Activated CD8-positive, alpha-beta T cell treated with anti-CD3 and anti-CD28 coated beads for 36 hours (primary cell): Measurements from ENCODE around the gene CFAP97D2. TPM values are rescaled to one million over a fixed set of nuclear protein-coding genes. Genes with fewer than 3 reads are reported as not detected.

Experiments
- ATAC-seq: fragments of 200-7000 bp; cut with Tn5 transposase; one replicate; pipeline ENCODE4 v1.10.0; 2021; ENCODE audit warnings: mild to moderate bottlenecking, moderate library complexity
- CTCF ChIA-PET: fragments of 350-600 bp; sonication (Branson Sonifier 250); formaldehyde crosslinking; loops from one replicate; lab custom pipeline; 2021; ENCODE audit warnings: antibody characterized with exemption; lab: Charles Lee
- POLR2A ChIA-PET: fragments of 350-600 bp; sonication (Branson Sonifier 250); formaldehyde crosslinking; loops from one replicate; lab custom pipeline; 2021; ENCODE audit warnings: antibody characterized with exemption; lab: Charles Lee
- DNase-seq: peaks from one replicate; pipeline ENCODE4 v3.0.0-alpha.2; 2020
- H3K27ac Mint-ChIP-seq: one replicate; pipeline ENCODE4 v1.8.0; 2021; ENCODE audit warnings: mild to moderate bottlenecking, mixed read lengths
- H3K27me3 Mint-ChIP-seq: one replicate; pipeline ENCODE4 v1.8.0; 2021; ENCODE audit warnings: mixed read lengths
- H3K36me3 Mint-ChIP-seq: one replicate; pipeline ENCODE4 v1.8.0; 2021; ENCODE audit warnings: low read depth, mixed read lengths
- H3K4me1 Mint-ChIP-seq: one replicate; pipeline ENCODE4 v1.8.0; 2021; ENCODE audit warnings: low read depth, mixed read lengths
- H3K4me3 Mint-ChIP-seq: one replicate; pipeline ENCODE4 v1.8.0; 2021; ENCODE audit warnings: mild to moderate bottlenecking, moderate library complexity, mixed read lengths
- H3K9me3 Mint-ChIP-seq: one replicate; pipeline ENCODE4 v1.8.0; 2021; ENCODE audit warnings: mixed read lengths
- CTCF ChIP-seq: fragments of 200-600 bp; IDR thresholded peaks from one replicate; pipeline ENCODE4 v1.8.0; 2022; ENCODE audit warnings: antibody characterized with exemption, mild to moderate bottlenecking
- intact Hi-C: fragments of 100-400 bp; cut with micrococcal nuclease; formaldehyde crosslinking; loops from one replicate; pipeline ENCODE4 v1.10.0; 2022
- total RNA-seq, 2 experiments: library from RNA; stranded (reverse); gene quantifications; one replicate each; pipeline ENCODE4 v1.2.3, GENCODE V29; 2021

Gene CFAP97D2
- total RNA-seq, 2 experiments from 2014 or later = not detected

DNA sequence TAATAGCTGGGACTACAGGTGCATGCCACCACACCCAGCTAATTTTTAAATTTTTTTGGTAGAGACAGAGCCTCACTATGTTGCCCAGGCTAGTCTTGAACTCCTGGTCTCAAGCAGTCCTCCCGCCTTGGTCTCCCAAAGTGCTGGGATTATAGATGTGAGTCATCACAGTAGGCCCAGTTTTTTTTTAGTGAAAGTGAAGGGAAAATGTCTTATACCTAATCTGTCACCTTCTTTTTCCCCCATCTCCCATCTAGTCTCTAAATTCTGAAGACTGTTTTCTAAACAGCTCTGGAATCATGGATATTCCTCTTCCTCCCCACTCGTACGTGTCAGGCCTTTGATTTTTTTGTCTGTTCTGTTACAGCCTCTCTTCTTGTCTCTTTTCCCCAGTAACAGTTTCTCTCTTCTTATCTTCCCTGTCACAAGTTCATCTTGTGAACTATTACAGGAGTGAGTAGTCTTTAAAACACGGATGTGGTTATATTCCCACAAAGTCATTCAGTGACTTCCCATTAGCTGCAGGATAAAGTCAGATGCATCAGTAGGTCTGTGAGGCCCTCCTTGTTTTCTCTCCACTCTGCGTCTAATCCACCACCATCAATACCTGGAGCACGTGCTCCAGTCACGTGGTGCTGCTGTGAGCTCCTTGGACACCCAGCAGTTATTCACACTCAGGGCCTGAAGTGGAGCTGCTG, 58.5 kb downstream of the CFAP97D2 start:
- Mint-ChIP-seq H3K4me1 (peaks cover 33% of the 10 kb centered on the region), H3K27me3 (no peaks in the 10 kb centered on the region), H3K4me3 (no peak overlapping the region), H3K27ac (peak overlapping the region; percentile 68), H3K9me3 (no peaks in the 10 kb centered on the region), H3K36me3 (peaks cover 48% of the 10 kb centered on the region)
- ATAC-seq (no peak), DNase-seq (no peak)
- CTCF ChIA-PET = interaction anchor here (0.9 to 2.5 kb wide), 3 partner anchors 11 to 21 kb away, joined by 3 to 12 read pairs (median 4); no protein-coding TSS in a partner anchor
- POLR2A ChIA-PET = interaction anchor here (0.9 kb wide), 1 partner anchor 15 kb away, joined by 4 read pairs; no protein-coding TSS in a partner anchor
- intact Hi-C loops = no loop called here
- no peak for TF ChIP-seq CTCF

- no peak for TF ChIP-seq CTCF
- Mint-ChIP-seq H3K27ac (no peak overlapping the region), H3K9me3 (no peaks in the 10 kb centered on the region), H3K4me1 (peaks cover 24% of the 10 kb centered on the region), H3K4me3 (no peak overlapping the region), H3K36me3 (peaks cover 69% of the 10 kb centered on the region), H3K27me3 (no peaks in the 10 kb centered on the region)
- CTCF ChIA-PET = no interaction called here
- POLR2A ChIA-PET = interaction anchor here (1.6 kb wide), 1 partner anchor 15 kb away, joined by 4 read pairs; no protein-coding TSS in a partner anchor
- ATAC-seq = no peak
- DNase-seq = no peak
- intact Hi-C loops = no loop called here
Measured at GRCh38 chr13:114241918-114242317, 62.9 kb downstream of the CFAP97D2 start.

DNA sequence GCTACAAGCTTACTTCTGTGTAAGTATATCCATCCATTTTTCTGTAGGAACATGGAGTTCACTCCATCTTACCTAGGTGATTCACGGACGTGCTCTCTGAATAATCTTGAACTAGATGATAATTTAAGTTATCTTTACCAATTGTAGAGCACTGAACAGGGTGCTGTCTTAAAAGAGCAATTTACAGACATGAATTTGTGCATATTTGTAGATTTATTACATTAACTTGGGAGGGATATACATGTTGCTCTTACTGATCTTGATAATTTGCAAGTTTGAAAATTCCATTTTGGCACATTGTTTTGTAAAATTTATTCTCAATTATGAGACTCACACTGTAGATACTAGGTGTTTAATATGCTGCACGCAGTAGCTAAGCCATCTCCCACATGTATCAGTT, 64.9 kb downstream of the CFAP97D2 start:
- ChIA-PET POLR2A (no interaction called here), CTCF (no interaction called here)
- Mint-ChIP-seq H3K36me3 (peaks cover 70% of the 10 kb centered on the region), H3K9me3 (no peaks in the 10 kb centered on the region), H3K4me1 (peaks cover 18% of the 10 kb centered on the region), H3K27ac (no peak overlapping the region), H3K27me3 (no peaks in the 10 kb centered on the region), H3K4me3 (no peak overlapping the region)
- no peak for TF ChIP-seq CTCF
- intact Hi-C loops = no loop called here
- DNase-seq (no peak), ATAC-seq (no peak)

GRCh38 chr13:114244637-114245036, 65.6 kb downstream of the CFAP97D2 start:
- ChIA-PET CTCF (no interaction called here), POLR2A (no interaction called here)
- no peaks in the 10 kb centered on the region for H3K27me3 Mint-ChIP-seq
- no peak overlapping the region for H3K4me3 Mint-ChIP-seq
- ATAC-seq (no peak), DNase-seq (no peak)
- H3K27ac Mint-ChIP-seq = peak overlapping the region; percentile 38
- TF ChIP-seq CTCF = no peak
- H3K36me3 Mint-ChIP-seq = peaks cover 67% of the 10 kb centered on the region
- intact Hi-C loops = no loop called here
- H3K4me1 Mint-ChIP-seq = peaks cover 17% of the 10 kb centered on the region
- H3K9me3 Mint-ChIP-seq = no peaks in the 10 kb centered on the region

GRCh38 chr13:114248011-114248410, 69.0 kb downstream of the CFAP97D2 start:
- ChIA-PET POLR2A (no interaction called here), CTCF (interaction anchor here (1.2 to 1.5 kb wide), 2 partner anchors 11 to 91 kb away, joined by 3 to 4 read pairs; no protein-coding TSS in a partner anchor)
- no peaks in the 10 kb centered on the region for H3K9me3 Mint-ChIP-seq
- no peak for ATAC-seq
- H3K4me1 Mint-ChIP-seq = peaks cover 14% of the 10 kb centered on the region
- intact Hi-C loops = no loop called here
- no peak overlapping the region for H3K27ac Mint-ChIP-seq
- TF ChIP-seq CTCF = no peak
- H3K36me3 Mint-ChIP-seq = peaks cover 59% of the 10 kb centered on the region
- no peak overlapping the region for H3K4me3 Mint-ChIP-seq
- H3K27me3 Mint-ChIP-seq = no peaks in the 10 kb centered on the region
- no peak for DNase-seq
